A673 (cell line): ENCODE results near the gene RPL36. TPM values are rescaled to one million over a fixed set of nuclear protein-coding genes. Genes with fewer than 3 reads are reported as not detected.
"Not testable (repeated sequence)": the region's sequence is repeated elsewhere in the genome, so short reads cannot be mapped to it uniquely, and the experiment has no call there.

ENCODE experiments used
- BruUV-seq: library from RNA; stranded (reverse); fragments of 400-500 nt; replicated peaks from 2 replicates; lab custom pipeline; 2021; lab: Mats Ljungman, UMichigan
- CTCF ChIA-PET: fragments of 300-600 bp; sonication (Branson Sonifier 250); formaldehyde crosslinking; loops from one replicate; lab custom pipeline; 2022; ENCODE audit warnings: antibody characterized with exemption; lab: Charles Lee
- POLR2A ChIA-PET: fragments of 300-600 bp; sonication (Branson Sonifier 250); formaldehyde crosslinking; loops from one replicate; lab custom pipeline; 2022; ENCODE audit warnings: antibody characterized with exemption; ENCODE audit not compliant: low non-redundant PET; lab: Charles Lee
- DNase-seq: peaks from one replicate; pipeline ENCODE4 v3.0.0-alpha.2; 2015; ENCODE audit warnings: low spot score
- H3K27ac ChIP-seq: fragments of 200-600 bp; sonication (generic); 2 replicates; pipeline ENCODE4 v1.5.1; 2016; ENCODE audit warnings: mixed run types, low read depth, mild to moderate bottlenecking, mixed read lengths, antibody characterized with exemption, low read length; ENCODE audit not compliant: poor library complexity, severe bottlenecking
- H3K27me3 ChIP-seq: fragments of 200-600 bp; sonication (generic); replicated peaks from 2 replicates; pipeline ENCODE4 v1.6.1; 2017; ENCODE audit warnings: mixed run types, low read depth, mild to moderate bottlenecking, mixed read lengths, antibody characterized with exemption, low read length; ENCODE audit not compliant: insufficient read depth, poor library complexity
- H3K36me3 ChIP-seq: fragments of 200-600 bp; sonication (generic); 2 replicates; pipeline ENCODE4 v1.6.1; 2016; ENCODE audit warnings: mixed run types, mild to moderate bottlenecking, mixed read lengths, antibody characterized with exemption, low read length; ENCODE audit not compliant: insufficient read depth, poor library complexity, severe bottlenecking
- H3K4me1 ChIP-seq: fragments of 200-600 bp; sonication (generic); 2 replicates; pipeline ENCODE4 v1.6.1; 2017; ENCODE audit warnings: mixed run types, mild to moderate bottlenecking, mixed read lengths, antibody characterized with exemption, low read length; ENCODE audit not compliant: insufficient read depth, poor library complexity, severe bottlenecking
- H3K4me3 ChIP-seq: fragments of 200-600 bp; sonication (generic); 2 replicates; pipeline ENCODE4 v1.5.1; 2016; ENCODE audit warnings: low read depth, mixed run types, mild to moderate bottlenecking, mixed read lengths, low read length; ENCODE audit not compliant: poor library complexity, severe bottlenecking
- H3K9me3 ChIP-seq: fragments of 200-600 bp; sonication (generic); 2 replicates; pipeline ENCODE4 v1.6.1; 2016; ENCODE audit warnings: mixed run types, low read depth, mild to moderate bottlenecking, mixed read lengths, antibody characterized with exemption, low read length; ENCODE audit not compliant: poor library complexity, severe bottlenecking
- EZH2 ChIP-seq: fragments of 200-600 bp; sonication (generic); IDR thresholded peaks from 2 replicates; pipeline ENCODE4 v1.6.1; 2017; ENCODE audit warnings: borderline replicate concordance, low read depth, mild to moderate bottlenecking, mixed read lengths, antibody characterized with exemption, low read length; ENCODE audit not compliant: poor library complexity, severe bottlenecking
- intact Hi-C: fragments of 100-400 bp; cut with micrococcal nuclease; formaldehyde crosslinking; loops from one replicate; pipeline ENCODE4 v1.10.0; 2022; ENCODE audit not compliant: unreplicated experiment
- total RNA-seq: library from RNA; stranded (reverse); gene quantifications from 2 replicates; pipeline ENCODE4 v1.2.3, GENCODE V29; 2021
- TF ChIP-seq, protein P1 (sequence below): fragments of 300-800, 200-600 bp; sonication (generic); conservative IDR thresholded peaks from 2 replicates; pipeline ENCODE4 v1.5.1; 2017; ENCODE audit warnings: low read depth, mild to moderate bottlenecking, antibody characterized with exemption, low read length, moderate library complexity, mixed read lengths

RPL36 gene
- total RNA-seq, 1 experiment from 2014 or later = 992 TPM

DNA sequence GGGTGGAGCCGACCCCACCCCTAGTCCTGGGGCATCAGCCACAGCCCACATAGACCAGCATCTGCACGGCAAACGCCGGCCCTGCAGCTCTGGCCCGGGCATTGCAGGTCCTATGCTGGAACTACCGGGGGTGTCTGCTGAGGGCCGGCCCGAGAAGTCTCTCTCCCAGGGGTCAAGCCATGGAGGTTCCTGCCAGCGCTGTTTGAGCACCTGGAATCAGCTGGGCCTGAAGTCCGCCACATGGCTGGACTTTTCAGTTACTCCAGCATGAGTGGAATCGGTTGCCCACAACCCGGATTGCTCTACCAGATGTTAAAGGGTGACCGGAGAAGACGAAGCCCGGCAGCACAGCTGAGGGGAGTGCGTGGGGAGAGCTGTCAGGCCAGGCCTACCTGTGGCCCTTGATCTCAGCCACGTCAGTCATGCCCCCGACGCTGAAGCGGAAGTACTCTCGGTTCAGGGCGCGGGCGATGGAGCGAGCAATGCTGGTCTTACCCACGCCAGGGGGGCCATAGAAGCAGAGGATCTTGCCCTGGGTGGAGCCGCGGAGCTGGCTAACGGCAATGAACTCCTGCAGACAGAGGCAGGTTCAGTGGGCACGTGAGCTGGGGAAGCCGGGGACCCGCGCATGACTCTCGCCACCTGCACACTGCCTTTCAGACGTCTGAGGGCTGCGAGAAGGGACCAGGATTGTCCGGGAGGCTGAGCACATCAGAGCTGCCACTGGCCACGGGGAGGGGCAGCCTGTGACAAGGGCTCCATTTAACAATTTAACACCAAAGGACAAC, 8.7 kb downstream of the RPL36 start:
- CTCF ChIA-PET = no interaction called here
- no peak for DNase-seq

DNA sequence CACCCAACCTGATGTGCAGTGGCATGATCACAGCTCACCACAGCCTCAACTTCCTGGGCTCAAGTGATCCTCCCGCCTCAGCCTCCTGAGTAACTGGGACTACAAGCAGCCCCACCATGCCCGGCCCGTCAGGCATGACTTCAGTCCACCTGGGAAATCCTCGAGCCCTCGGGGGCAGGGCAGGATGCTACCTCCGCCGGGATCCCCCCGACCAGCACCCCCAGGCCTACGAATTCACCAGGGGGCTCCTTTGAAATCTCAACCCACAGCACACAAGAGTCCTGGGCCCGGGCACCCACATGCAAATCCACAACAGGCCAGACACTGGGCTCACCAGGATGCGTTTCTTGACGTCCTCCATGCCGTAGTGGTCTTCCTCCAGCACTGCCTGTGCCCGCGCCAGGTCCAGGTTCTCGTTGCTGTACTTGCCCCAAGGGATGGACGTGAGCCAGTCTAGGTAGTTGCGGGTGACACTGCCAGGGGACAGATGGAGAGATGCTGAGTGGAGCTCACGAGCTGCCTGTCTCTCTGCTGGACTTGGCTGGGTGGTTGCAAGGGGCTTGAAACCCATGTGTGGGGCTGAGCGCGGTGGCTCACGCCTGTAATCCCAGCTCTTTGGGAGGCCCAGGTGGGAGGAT, 10.5 kb downstream of the RPL36 start:
- Histone ChIP-seq H3K4me3 (no peak overlapping the region), H3K4me1 (no peaks in the 10 kb centered on the region), H3K9me3 (no peaks in the 10 kb centered on the region), H3K27me3 (no peaks in the 10 kb centered on the region), H3K27ac (no peak overlapping the region), H3K36me3 (peaks cover 63% of the 10 kb centered on the region)
- intact Hi-C loops = no loop called here
- DNase-seq = no peak
- BruUV-seq = no TSS peak
- ChIA-PET POLR2A (no interaction called here), CTCF (no interaction called here)
- TF ChIP-seq EZH2 = no peak
- TF ChIP-seq, protein P1, sequence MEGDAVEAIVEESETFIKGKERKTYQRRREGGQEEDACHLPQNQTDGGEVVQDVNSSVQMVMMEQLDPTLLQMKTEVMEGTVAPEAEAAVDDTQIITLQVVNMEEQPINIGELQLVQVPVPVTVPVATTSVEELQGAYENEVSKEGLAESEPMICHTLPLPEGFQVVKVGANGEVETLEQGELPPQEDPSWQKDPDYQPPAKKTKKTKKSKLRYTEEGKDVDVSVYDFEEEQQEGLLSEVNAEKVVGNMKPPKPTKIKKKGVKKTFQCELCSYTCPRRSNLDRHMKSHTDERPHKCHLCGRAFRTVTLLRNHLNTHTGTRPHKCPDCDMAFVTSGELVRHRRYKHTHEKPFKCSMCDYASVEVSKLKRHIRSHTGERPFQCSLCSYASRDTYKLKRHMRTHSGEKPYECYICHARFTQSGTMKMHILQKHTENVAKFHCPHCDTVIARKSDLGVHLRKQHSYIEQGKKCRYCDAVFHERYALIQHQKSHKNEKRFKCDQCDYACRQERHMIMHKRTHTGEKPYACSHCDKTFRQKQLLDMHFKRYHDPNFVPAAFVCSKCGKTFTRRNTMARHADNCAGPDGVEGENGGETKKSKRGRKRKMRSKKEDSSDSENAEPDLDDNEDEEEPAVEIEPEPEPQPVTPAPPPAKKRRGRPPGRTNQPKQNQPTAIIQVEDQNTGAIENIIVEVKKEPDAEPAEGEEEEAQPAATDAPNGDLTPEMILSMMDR = no peak

More for the DNA sequence above, 8.7 kb downstream of the RPL36 start:
- intact Hi-C loops = no loop called here
- no peak for TF ChIP-seq EZH2
- TF ChIP-seq, protein P1 = no peak
- no peak overlapping the region for H3K27ac ChIP-seq
- POLR2A ChIA-PET = no interaction called here
- H3K4me3 ChIP-seq = no peak overlapping the region
- no peaks in the 10 kb centered on the region for H3K9me3 ChIP-seq
- H3K27me3 ChIP-seq = no peaks in the 10 kb centered on the region
- no peaks in the 10 kb centered on the region for H3K4me1 ChIP-seq
- peaks cover 73% of the 10 kb centered on the region for H3K36me3 ChIP-seq
- no TSS peak for BruUV-seq

DNA sequence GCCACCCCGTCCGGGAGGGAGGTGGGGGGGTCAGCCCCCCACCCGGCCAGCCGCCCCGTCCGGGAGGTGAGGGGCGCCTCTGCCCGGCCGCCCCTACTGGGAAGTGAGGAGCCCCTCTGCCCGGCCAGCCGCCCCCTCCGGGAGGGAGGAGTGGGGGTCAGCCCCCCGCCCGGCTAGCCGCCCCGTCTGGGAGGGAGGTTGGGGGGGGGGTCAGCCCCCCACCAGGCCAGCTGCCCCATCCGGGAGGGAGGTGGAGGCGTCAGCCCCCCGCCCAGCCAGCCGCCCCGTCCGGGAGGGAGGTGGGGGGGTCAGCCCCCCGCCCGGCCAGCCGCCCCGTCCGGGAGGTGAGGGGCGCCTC, 11.9 kb downstream of the RPL36 start:
- CTCF ChIA-PET, H3K27me3 ChIP-seq, H3K27ac ChIP-seq, DNase-seq, H3K4me3 ChIP-seq, intact Hi-C loops, H3K4me1 ChIP-seq, BruUV-seq, H3K9me3 ChIP-seq, POLR2A ChIA-PET: not testable (repeated sequence)
- H3K36me3 ChIP-seq = peaks cover 58% of the 10 kb centered on the region
